Activated T-helper 1 cell treated with anti-CD3 and anti-CD28 coated beads, Interleukin-12 subunit alpha, Interleukin-12 subunit beta, Interleukin-2, Interleukin-4 antibody, amounts not matched to agents 30 ng/mL and 10 ng/mL and 1 ng/mL, durations not matched to agents 14 hours and 24 hours and 36 hours (primary cell): ENCODE measurements around the gene TPRN. TPM values are rescaled to one million over a fixed set of nuclear protein-coding genes. Genes with fewer than 3 reads are reported as not detected.

Experiments used
- DNase-seq: peaks from one replicate; pipeline ENCODE4 v3.0.0; 2021; ENCODE audit warnings: low spot score
- H3K27ac Mint-ChIP-seq: one replicate; pipeline ENCODE4 v1.8.0; 2021; ENCODE audit warnings: mild to moderate bottlenecking, mixed read lengths
- H3K27me3 Mint-ChIP-seq: one replicate; pipeline ENCODE4 v1.8.0; 2022; ENCODE audit warnings: mild to moderate bottlenecking, moderate library complexity, mixed read lengths; ENCODE audit not compliant: insufficient read depth
- H3K36me3 Mint-ChIP-seq: one replicate; pipeline ENCODE4 v1.8.0; 2021; ENCODE audit warnings: low read depth, mixed read lengths
- H3K4me1 Mint-ChIP-seq: one replicate; pipeline ENCODE4 v1.8.0; 2021; ENCODE audit warnings: low read depth, mixed read lengths
- H3K4me3 Mint-ChIP-seq: one replicate; pipeline ENCODE4 v1.8.0; 2021; ENCODE audit warnings: mild to moderate bottlenecking, moderate library complexity, mixed read lengths
- H3K9me3 Mint-ChIP-seq: one replicate; pipeline ENCODE4 v1.8.0; 2021; ENCODE audit warnings: mixed read lengths
- intact Hi-C: fragments of 100-400 bp; cut with micrococcal nuclease; formaldehyde crosslinking; loops from one replicate; pipeline ENCODE4 v1.15.1; 2024
- total RNA-seq: library from RNA; stranded (reverse); gene quantifications from 2 replicates; pipeline ENCODE4 v1.2.3, GENCODE V29; 2022

TPRN gene
- total RNA-seq, 1 donor from 2014 or later = 17.2 TPM

DNA sequence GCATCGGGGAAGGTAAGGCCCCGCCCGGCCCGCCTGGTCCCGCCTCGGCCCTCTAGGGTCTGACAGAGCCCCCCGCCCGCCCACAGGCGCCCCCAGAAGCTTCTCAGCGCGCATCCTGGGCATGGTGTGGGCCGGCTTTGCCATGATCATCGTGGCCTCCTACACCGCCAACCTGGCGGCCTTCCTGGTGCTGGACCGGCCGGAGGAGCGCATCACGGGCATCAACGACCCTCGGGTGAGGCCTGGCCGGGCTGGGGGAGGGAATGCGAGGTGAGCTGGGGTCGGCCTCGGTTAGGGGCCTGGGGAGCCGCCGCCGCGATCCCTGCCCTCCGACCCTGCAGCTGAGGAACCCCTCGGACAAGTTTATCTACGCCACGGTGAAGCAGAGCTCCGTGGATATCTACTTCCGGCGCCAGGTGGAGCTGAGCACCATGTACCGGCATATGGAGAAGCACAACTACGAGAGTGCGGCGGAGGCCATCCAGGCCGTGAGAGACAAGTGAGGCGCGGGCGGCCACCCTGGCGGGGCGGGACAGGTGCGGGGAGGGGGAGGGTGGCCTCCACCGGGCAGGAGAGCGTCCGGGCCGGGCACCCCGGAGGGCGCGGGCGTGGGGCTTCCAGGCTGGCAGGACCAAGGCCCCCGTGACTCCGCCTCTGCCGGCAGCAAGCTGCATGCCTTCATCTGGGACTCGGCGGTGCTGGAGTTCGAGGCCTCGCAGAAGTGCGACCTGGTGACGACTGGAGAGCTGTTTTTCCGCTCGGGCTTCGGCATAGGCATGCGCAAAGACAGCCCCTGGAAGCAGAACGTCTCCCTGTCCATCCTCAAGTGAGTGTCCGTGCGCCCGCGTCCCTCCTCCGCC lies 37.8 kb downstream of the TPRN start:
- H3K27ac Mint-ChIP-seq = no peak overlapping the region
- no peak overlapping the region for H3K4me3 Mint-ChIP-seq
- intact Hi-C loops = loop anchor here (5.0 kb wide), 1 partner anchor 35 kb away; no protein-coding TSS in a partner anchor
- no peaks in the 10 kb centered on the region for H3K36me3 Mint-ChIP-seq
- no peaks in the 10 kb centered on the region for H3K9me3 Mint-ChIP-seq
- no peak for DNase-seq
- H3K27me3 Mint-ChIP-seq = peaks cover 35% of the 10 kb centered on the region
- no peaks in the 10 kb centered on the region for H3K4me1 Mint-ChIP-seq

GRCh38 chr9:137161558-137162486 lies 38.7 kb downstream of the TPRN start:
- Mint-ChIP-seq H3K9me3 (no peaks in the 10 kb centered on the region), H3K27me3 (peaks cover 33% of the 10 kb centered on the region), H3K4me3 (no peak overlapping the region), H3K36me3 (no peaks in the 10 kb centered on the region), H3K4me1 (no peaks in the 10 kb centered on the region), H3K27ac (no peak overlapping the region)
- intact Hi-C loops = loop anchor here (5.0 kb wide), 1 partner anchor 35 kb away; no protein-coding TSS in a partner anchor
- no peak for DNase-seq

- peaks cover 30% of the 10 kb centered on the region for H3K27me3 Mint-ChIP-seq
- no peak for DNase-seq
- intact Hi-C loops = loop anchor here (5.0 kb wide), 1 partner anchor 34 kb away; no protein-coding TSS in a partner anchor
- no peaks in the 10 kb centered on the region for H3K36me3 Mint-ChIP-seq
- no peaks in the 10 kb centered on the region for H3K9me3 Mint-ChIP-seq
- no peak overlapping the region for H3K4me3 Mint-ChIP-seq
- no peaks in the 10 kb centered on the region for H3K4me1 Mint-ChIP-seq
- H3K27ac Mint-ChIP-seq = no peak overlapping the region
Observed at GRCh38 chr9:137160716-137161557, 39.6 kb downstream of the TPRN start.

- no peak for DNase-seq
- Mint-ChIP-seq H3K27me3 (peaks cover 30% of the 10 kb centered on the region), H3K27ac (no peak overlapping the region), H3K9me3 (no peaks in the 10 kb centered on the region), H3K4me1 (no peaks in the 10 kb centered on the region), H3K36me3 (no peaks in the 10 kb centered on the region), H3K4me3 (no peak overlapping the region)
- intact Hi-C loops = loop anchor here (5.0 kb wide), 1 partner anchor 33 kb away; no protein-coding TSS in a partner anchor
Observed at GRCh38 chr9:137160054-137160425, 40.5 kb downstream of the TPRN start.

DNA sequence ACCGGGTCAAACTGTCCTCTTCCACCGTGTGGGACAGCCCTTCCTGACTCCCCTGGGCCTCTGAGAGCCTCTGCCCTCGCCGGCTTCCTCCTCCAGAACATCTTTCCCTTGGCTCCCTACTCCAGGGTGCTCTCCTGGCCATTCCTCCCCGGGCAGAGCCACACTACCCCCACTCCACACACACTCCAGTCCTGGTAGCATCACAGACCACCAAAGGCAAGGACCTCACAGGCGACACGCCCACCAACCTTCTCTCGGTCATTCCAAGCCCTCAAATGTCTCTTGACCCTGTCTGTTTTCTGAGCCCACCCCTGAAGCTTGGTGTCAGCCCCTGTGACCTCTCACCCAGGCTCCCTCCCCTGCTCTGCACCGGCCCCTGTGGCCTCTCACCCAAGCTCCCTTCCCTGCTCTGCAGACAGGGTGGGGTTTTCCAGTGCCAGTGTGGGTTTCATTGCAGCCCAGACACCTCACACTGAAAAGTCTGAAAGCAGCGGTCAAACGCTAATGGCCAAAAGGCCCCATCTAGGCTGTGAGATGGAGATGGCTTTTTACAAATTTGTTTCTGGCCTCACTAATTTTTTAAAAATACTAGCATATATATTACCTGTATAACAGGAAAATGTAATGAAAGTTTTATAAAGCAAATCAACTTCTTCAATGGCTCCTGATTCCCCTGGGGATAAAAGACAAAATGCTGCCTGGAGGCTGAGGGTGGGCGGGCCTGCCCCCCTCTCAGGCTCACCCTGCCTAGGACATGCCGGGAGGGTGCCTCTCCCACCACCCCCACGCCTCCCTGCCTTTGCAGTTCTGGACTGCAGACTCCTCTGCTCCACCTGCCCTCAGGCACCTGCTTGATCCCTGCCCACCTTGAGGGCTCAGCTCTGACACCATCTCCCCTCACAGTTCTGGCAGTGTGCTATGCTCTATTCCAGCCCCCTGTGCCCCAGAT lies 41.2 kb downstream of the TPRN start:
- no peaks in the 10 kb centered on the region for H3K36me3 Mint-ChIP-seq
- intact Hi-C loops = loop anchor here (5.0 to 10.0 kb wide), 2 partner anchors 32 to 135 kb away; partner anchors contain the start of gene ABCA2
- H3K9me3 Mint-ChIP-seq = no peaks in the 10 kb centered on the region
- no peak overlapping the region for H3K4me3 Mint-ChIP-seq
- H3K27ac Mint-ChIP-seq = no peak overlapping the region
- H3K27me3 Mint-ChIP-seq = peaks cover 27% of the 10 kb centered on the region
- no peaks in the 10 kb centered on the region for H3K4me1 Mint-ChIP-seq
- DNase-seq = no peak

DNA sequence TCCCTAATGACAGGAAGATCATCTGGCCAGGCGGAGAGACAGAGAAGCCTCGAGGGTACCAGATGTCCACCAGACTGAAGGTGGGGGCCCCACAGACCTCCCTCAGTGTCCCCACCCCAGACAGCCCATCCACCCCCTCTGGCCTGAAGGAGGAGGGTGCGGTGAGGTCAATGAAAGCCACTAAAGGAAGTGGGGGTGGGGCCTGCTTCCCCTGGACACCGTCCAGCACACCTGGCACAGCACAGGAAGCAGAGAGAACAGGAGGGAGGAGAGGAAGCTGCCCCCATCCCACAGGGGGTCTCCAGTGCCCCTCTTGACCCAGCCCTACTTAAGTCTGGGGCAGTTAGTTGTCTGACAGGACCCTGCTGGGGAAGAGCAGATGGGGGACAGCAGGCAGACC lies 41.9 kb downstream of the TPRN start:
- peaks cover 27% of the 10 kb centered on the region for H3K27me3 Mint-ChIP-seq
- intact Hi-C loops = loop anchor here (10.0 kb wide), 1 partner anchor 134 kb away; the partner anchor contains the start of gene ABCA2
- no peaks in the 10 kb centered on the region for H3K9me3 Mint-ChIP-seq
- no peaks in the 10 kb centered on the region for H3K4me1 Mint-ChIP-seq
- H3K4me3 Mint-ChIP-seq = no peak overlapping the region
- no peak for DNase-seq
- no peak overlapping the region for H3K27ac Mint-ChIP-seq
- H3K36me3 Mint-ChIP-seq = no peaks in the 10 kb centered on the region

DNA sequence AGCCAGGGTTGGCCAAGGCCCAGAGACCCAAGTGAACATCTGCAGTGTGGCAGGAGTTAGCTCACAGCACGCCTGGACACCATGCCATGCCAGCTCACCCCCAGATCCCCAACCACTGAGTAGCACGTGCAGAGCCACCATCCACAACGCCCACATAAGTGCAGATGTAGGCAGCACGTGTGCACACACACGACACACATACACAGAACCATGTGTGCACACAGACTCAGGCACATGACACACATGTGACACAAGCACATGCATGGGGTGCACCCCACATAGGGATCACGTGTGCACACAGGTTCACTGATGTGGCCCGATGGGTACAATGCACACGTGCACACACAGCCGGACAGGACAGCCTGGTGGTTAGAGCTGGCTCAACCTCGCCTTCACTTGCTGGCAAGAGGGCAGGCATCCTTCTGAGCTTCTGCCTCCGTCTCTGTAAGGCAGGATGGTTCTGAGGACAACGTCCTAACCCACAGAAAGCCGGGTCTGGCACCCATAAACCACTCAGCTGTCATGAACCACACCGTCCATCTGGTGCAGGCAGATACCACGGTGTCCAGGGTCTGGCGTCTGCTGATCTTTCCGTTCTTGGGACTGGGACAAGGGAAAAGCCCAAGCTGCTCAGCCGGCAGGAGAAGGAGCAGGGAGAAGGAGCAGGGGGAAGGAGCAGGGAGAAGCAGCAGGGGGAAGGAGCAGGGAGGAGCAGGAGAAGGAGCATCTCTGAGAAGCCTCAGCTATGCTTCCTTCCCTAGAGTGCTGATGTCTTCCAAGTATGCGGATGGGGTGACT lies 42.7 kb downstream of the TPRN start:
- no peaks in the 10 kb centered on the region for H3K36me3 Mint-ChIP-seq
- intact Hi-C loops = loop anchor here (1.0 to 10.0 kb wide), 7 partner anchors 19 to 309 kb away; partner anchors contain the start of genes ABCA2, ANAPC2, GRIN1 and NSMF
- no peak overlapping the region for H3K4me3 Mint-ChIP-seq
- DNase-seq = no peak
- H3K9me3 Mint-ChIP-seq = no peaks in the 10 kb centered on the region
- H3K4me1 Mint-ChIP-seq = no peaks in the 10 kb centered on the region
- peaks cover 27% of the 10 kb centered on the region for H3K27me3 Mint-ChIP-seq
- H3K27ac Mint-ChIP-seq = no peak overlapping the region

GRCh38 chr9:137156567-137157375 lies 43.8 kb downstream of the TPRN start:
- Mint-ChIP-seq H3K4me3 (peak overlapping the region; percentile 21), H3K27ac (no peak overlapping the region), H3K9me3 (no peaks in the 10 kb centered on the region), H3K27me3 (peaks cover 26% of the 10 kb centered on the region), H3K4me1 (no peaks in the 10 kb centered on the region), H3K36me3 (no peaks in the 10 kb centered on the region)
- DNase-seq = peak; percentile 43
- intact Hi-C loops = loop anchor here (1.0 to 10.0 kb wide), 7 partner anchors 18 to 307 kb away; partner anchors contain the start of genes ABCA2, ANAPC2, GRIN1 and NSMF

DNA sequence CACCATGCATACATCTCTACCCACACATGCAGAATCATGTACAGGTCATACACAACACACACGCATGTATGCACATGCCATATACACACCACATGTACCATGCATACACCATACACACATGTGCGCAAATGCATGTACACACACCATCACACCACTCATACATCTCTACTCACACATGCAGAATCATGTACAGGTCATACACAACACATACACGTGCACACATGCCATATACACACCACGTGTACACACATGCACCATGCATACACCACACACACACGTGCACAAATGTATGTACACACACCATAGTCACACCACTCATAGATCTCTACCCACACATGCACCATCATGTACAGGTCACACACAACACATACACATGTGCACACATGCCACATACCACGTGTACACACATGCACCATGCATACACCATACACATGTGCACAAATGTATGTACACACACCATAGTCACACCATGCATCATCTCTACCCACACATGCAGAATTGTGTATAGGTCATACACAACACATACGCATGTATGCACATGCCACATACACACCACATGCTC lies 47.6 kb downstream of the TPRN start:
- no peak overlapping the region for H3K27ac Mint-ChIP-seq
- no peaks in the 10 kb centered on the region for H3K36me3 Mint-ChIP-seq
- DNase-seq = no peak
- no peak overlapping the region for H3K4me3 Mint-ChIP-seq
- peaks cover 4% of the 10 kb centered on the region for H3K27me3 Mint-ChIP-seq
- peaks cover 4% of the 10 kb centered on the region for H3K4me1 Mint-ChIP-seq
- H3K9me3 Mint-ChIP-seq = no peaks in the 10 kb centered on the region
- intact Hi-C loops = loop anchor here (5.0 to 10.0 kb wide), 2 partner anchors 128 to 399 kb away; partner anchors contain the start of genes ABCA2, MRPL41 and PNPLA7
